Lower leg skin (tissue), 4 donors: ENCODE results near the gene NR1H2. TPM values are rescaled to one million over a fixed set of nuclear protein-coding genes. Genes with fewer than 3 reads are reported as not detected.
A peak's percentile ranks its signal among the peaks of the same experiment; 100 is the strongest.

Experiments
- DNase-seq, 2 donors: peaks; one replicate each; pipeline ENCODE4 v3.0.0-alpha.2; 2019; ENCODE audit warnings: low spot score in 2 of 2
- H3K4me3 ChIP-seq: fragments of 200-600 bp; sonication (generic); 2 replicates; pipeline ENCODE4 v1.5.1; 2017; ENCODE audit warnings: mild to moderate bottlenecking, low read depth; ENCODE audit not compliant: poor library complexity, severe bottlenecking
- CTCF ChIP-seq, 3 donors: fragments of 450-650 bp; IDR thresholded peaks; one replicate each; pipeline ENCODE4 v1.5.1; 2016; ENCODE audit warnings: antibody characterized with exemption in 3 of 3, mild to moderate bottlenecking in 3 of 3, moderate library complexity in 2 of 3
- POLR2A ChIP-seq, 2 donors: fragments of 450-650 bp; IDR thresholded peaks; one replicate each; pipeline ENCODE4 v1.6.1; 2016 to 2017; ENCODE audit warnings: antibody characterized with exemption in 2 of 2, mild to moderate bottlenecking in 1 of 2, moderate library complexity in 1 of 2
- WGBS, 2 donors: methylation state at CpG; one replicate each; pipeline ENCODE4 v1.1.5; 2018; 5-methylcytosine and 5-hydroxymethylcytosine counted together
- intact Hi-C: fragments of 100-400 bp; cut with DNase I; formaldehyde crosslinking; loops from one replicate; pipeline ENCODE4 v1.15.0; 2023; ENCODE audit warnings: low total_unique reads
- total RNA-seq, 4 donors: library from RNA; depleted of rRNA; stranded (reverse); fragments of >200 nt; gene quantifications; one replicate each; pipeline ENCODE4 v1.1.0, GENCODE V29; 2016

The NR1H2 gene
- total RNA-seq, 4 donors from 2014 or later, result 83.1 to 112 (median 103) TPM

- intact Hi-C loops, result no loop called here
- 80 to 84% methylated on average over 15 to 18 of the region's 18 CpGs for WGBS, 2 donors
- DNase-seq, result no peak
- H3K4me3 ChIP-seq, result no peak overlapping the region
- TF ChIP-seq POLR2A (IDR thresholded peaks at IDR 0.05) (no peak), CTCF (IDR thresholded peaks at IDR 0.05) (no peak)
Measured at GRCh38 chr19:50422397-50423278, 46.4 kb downstream of the NR1H2 start.

DNA sequence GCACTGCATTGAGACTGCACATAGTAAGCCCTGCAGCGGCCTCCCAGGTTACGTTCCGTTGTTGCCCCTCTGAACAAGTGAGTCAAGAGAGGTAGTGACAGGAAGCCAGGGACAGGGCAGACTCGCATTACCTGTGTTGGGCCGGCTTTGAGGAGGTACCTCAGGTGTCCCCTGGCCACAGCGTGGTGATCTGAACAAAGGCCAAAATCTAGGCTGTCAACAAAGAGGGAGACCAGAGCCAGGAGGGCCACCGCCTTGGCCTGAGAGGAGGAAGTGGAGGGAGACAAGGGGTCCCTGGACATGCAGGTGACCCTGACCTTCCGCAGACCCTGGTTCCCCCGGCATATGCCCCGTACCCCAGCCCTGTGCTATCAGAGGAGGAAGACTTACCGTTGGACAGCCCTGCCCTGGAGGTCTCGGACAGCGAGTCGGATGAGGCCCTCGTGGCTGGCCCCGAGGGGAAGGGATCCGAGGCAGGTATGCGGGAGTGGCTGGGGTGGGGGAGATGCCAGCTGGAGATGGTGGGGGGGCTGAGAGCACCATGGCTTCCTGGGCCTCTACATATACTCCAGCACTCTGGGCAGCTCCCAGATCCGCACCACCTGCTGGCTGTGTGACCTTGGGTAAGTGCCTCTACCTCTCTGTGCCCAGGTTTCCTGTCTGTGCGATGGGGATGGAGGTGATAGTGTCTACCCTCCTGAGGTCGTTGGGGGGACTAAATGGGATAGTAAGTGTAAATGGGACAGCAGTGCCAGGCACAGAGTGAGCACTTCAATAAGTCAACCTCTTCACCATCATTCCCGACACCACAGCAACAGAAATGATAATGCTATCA is 47.2 kb downstream of the NR1H2 start:
- intact Hi-C loops, result no loop called here
- 78 to 79% methylated on average over 16 to 22 of the region's 22 CpGs for WGBS, 2 donors
- no peak for DNase-seq
- TF ChIP-seq CTCF (IDR thresholded peaks at IDR 0.05), result no peak
- TF ChIP-seq POLR2A (IDR thresholded peaks at IDR 0.05), result no peak
- no peak overlapping the region for H3K4me3 ChIP-seq

- TF ChIP-seq POLR2A (IDR thresholded peaks at IDR 0.05), result no peak
- 76% methylated on average over 7 of the region's 7 CpGs for WGBS, 2 donors
- DNase-seq, result no peak
- no peak overlapping the region for H3K4me3 ChIP-seq
- intact Hi-C loops, result no loop called here
Measured at GRCh38 chr19:50425581-50425980, 49.3 kb downstream of the NR1H2 start.

- TF ChIP-seq CTCF (IDR thresholded peaks at IDR 0.05) (no peak), POLR2A (IDR thresholded peaks at IDR 0.05) (no peak)
- intact Hi-C loops, result no loop called here
- no peak for DNase-seq
- no peak overlapping the region for H3K4me3 ChIP-seq
- WGBS, 2 donors, result 76 to 80% methylated on average over 26 of the region's 26 CpGs
Measured at GRCh38 chr19:50427318-50427925, 51.2 kb downstream of the NR1H2 start.

DNA sequence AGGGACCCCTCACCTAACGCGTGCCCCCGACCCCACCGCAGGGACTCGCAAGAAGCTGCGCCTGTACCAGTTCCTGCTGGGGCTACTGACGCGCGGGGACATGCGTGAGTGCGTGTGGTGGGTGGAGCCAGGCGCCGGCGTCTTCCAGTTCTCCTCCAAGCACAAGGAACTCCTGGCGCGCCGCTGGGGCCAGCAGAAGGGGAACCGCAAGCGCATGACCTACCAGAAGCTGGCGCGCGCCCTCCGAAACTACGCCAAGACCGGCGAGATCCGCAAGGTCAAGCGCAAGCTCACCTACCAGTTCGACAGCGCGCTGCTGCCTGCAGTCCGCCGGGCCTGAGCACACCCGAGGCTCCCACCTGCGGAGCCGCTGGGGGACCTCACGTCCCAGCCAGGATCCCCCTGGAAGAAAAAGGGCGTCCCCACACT is 51.8 kb downstream of the NR1H2 start:
- intact Hi-C loops, result no loop called here
- WGBS, 2 donors, result 6 to 7% methylated on average over 10 to 22 of the region's 38 CpGs
- no peak for TF ChIP-seq POLR2A (IDR thresholded peaks at IDR 0.05)

DNA sequence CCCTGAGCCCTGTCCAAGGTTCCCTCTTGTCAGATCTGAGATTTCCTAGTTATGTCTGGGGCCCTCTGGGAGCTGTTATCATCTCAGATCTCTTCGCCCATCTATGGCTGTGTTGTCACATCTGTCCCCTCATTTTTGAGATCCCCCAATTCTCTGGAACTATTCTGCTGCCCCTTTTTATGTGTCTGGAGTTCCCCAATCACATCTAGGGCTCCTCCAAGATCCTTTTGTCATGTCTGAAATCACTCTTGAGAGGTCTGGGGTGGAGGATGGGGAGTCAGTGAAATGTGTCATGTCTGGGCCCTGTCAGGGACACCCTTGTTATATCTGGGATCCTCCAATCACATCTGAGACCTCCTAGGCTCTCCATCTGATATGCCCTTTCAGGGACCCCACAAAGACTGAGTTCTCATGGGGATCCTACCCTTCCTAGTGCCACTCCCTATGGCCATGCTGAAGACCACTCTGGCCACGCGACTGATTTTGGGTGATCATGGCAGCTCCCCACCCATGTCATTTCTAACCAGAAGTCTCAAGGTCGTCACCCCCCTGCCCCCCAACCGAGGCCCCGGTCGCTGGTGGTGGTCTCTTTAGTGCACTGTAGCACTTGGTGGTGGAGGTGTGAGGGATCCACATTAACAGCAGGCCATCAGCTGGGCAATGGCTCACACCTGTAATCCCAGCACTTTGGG is 52.7 kb downstream of the NR1H2 start:
- WGBS, 2 donors, result 90 to 93% methylated on average over 7 of the region's 7 CpGs
- no peak for DNase-seq
- no peak for TF ChIP-seq CTCF (IDR thresholded peaks at IDR 0.05)
- no peak for TF ChIP-seq POLR2A (IDR thresholded peaks at IDR 0.05)
- no peak overlapping the region for H3K4me3 ChIP-seq
- intact Hi-C loops, result no loop called here

More for the DNA sequence above, 51.8 kb downstream of the NR1H2 start:
- no peak overlapping the region for H3K4me3 ChIP-seq
- peak; percentile 84 to 97 for DNase-seq
